CD14-positive monocyte (primary cell): ENCODE data around the gene GRB14. TPM values are rescaled to one million over a fixed set of nuclear protein-coding genes. Genes with fewer than 3 reads are reported as not detected.

Experiments used
- DNase-seq, 3 donors: peaks; one replicate each; pipeline ENCODE4 v3.0.0-alpha.2; 2011 to 2022
- H2AFZ ChIP-seq: 2 replicates; pipeline ENCODE4 v1.6.0; 2012; ENCODE audit warnings: mild to moderate bottlenecking, low read depth, low read length, inconsistent platforms; ENCODE audit not compliant: insufficient read depth, poor library complexity, severe bottlenecking
- H3K27ac ChIP-seq, 2 donors: 1 replicate in 1 of 2; 2 replicates in 1 of 2; pipeline ENCODE4 v1.5.1; 2012 to 2013; ENCODE audit warnings: low read length in 2 of 2, control low read depth in 1 of 2, inconsistent platforms in 1 of 2, low read depth in 1 of 2, mild to moderate bottlenecking in 1 of 2
- H3K27me3 ChIP-seq, 2 donors: one replicate each; pipeline versions ENCODE4 v1.6.0 to v1.6.1; 2011 to 2013; ENCODE audit warnings: low read length in 2 of 2; ENCODE audit not compliant: control insufficient read depth in 2 of 2, insufficient read depth in 2 of 2
- H3K36me3 ChIP-seq, 2 donors: replicated peaks in 1 of 2; 1 replicate in 1 of 2; 2 replicates in 1 of 2; pipeline versions ENCODE4 v1.5.1 to v1.6.1; 2012 to 2013; ENCODE audit warnings: low read length in 2 of 2, control low read depth in 1 of 2, inconsistent platforms in 1 of 2, mild to moderate bottlenecking in 1 of 2; ENCODE audit not compliant: insufficient read depth in 2 of 2, control insufficient read depth in 1 of 2
- H3K4me1 ChIP-seq, 2 donors: 1 replicate in 1 of 2; 2 replicates in 1 of 2; pipeline versions ENCODE4 v1.5.1 to v1.6.1; 2012 to 2013; ENCODE audit warnings: low read length in 2 of 2, control low read depth in 1 of 2, inconsistent platforms in 1 of 2, mild to moderate bottlenecking in 1 of 2, moderate library complexity in 1 of 2; ENCODE audit not compliant: insufficient read depth in 2 of 2, control insufficient read depth in 1 of 2
- H3K4me2 ChIP-seq: replicated peaks from 2 replicates; pipeline ENCODE3; 2012; ENCODE audit warnings: low read length, moderate library complexity, mild to moderate bottlenecking; ENCODE audit not compliant: poor library complexity, severe bottlenecking; ENCODE audit errors: extremely low read depth
- H3K4me3 ChIP-seq, 3 experiments: fragments of 200-600 bp in 1 of 3; sonication (generic) in 1 of 3; replicated peaks in 1 of 3; 1 replicate in 2 of 3; 2 replicates in 1 of 3; pipeline ENCODE4 v1.5.1; 2011 to 2013; ENCODE audit warnings: low read length in 3 of 3, mild to moderate bottlenecking in 3 of 3, control low read depth in 2 of 3, low read depth in 2 of 3, inconsistent platforms in 1 of 3, moderate library complexity in 1 of 3
- H3K79me2 ChIP-seq: 2 replicates; pipeline ENCODE4 v1.6.0; 2012; ENCODE audit warnings: mild to moderate bottlenecking, control low read depth, inconsistent platforms, low read length, moderate library complexity; ENCODE audit not compliant: insufficient read depth
- H3K9ac ChIP-seq: 2 replicates; pipeline ENCODE4 v1.6.0; 2017; ENCODE audit warnings: low read length, mild to moderate bottlenecking; ENCODE audit not compliant: insufficient read depth, poor library complexity, severe bottlenecking
- H3K9me3 ChIP-seq, 2 donors: replicated peaks in 1 of 2; 1 replicate in 1 of 2; 2 replicates in 1 of 2; pipeline versions ENCODE4 v1.5.1 to v1.6.1; 2012 to 2013; ENCODE audit warnings: low read length in 2 of 2, control low read depth in 1 of 2; ENCODE audit not compliant: control insufficient read depth in 1 of 2, insufficient read depth in 1 of 2
- H4K20me1 ChIP-seq: 2 replicates; pipeline ENCODE4 v1.6.0; 2012; ENCODE audit warnings: mild to moderate bottlenecking, low read length, control low read depth, moderate library complexity; ENCODE audit not compliant: insufficient read depth
- H3K27ac Mint-ChIP-seq, 7 donors: one replicate each; pipeline ENCODE4 v1.8.0; 2020; ENCODE audit warnings: mild to moderate bottlenecking in 7 of 7, mixed read lengths in 7 of 7, moderate library complexity in 6 of 7, inconsistent platforms in 2 of 7
- H3K27me3 Mint-ChIP-seq, 3 donors: one replicate each; pipeline ENCODE4 v1.8.0; 2021 to 2022; ENCODE audit warnings: low read depth in 3 of 3, mild to moderate bottlenecking in 3 of 3, mixed read lengths in 3 of 3, moderate library complexity in 3 of 3, inconsistent platforms in 1 of 3
- H3K36me3 Mint-ChIP-seq, 2 donors: one replicate each; pipeline ENCODE4 v1.8.0; 2020; ENCODE audit warnings: mixed read lengths in 2 of 2, inconsistent platforms in 1 of 2, mild to moderate bottlenecking in 1 of 2
- H3K4me1 Mint-ChIP-seq: one replicate; pipeline ENCODE4 v1.8.0; 2020; ENCODE audit warnings: mild to moderate bottlenecking, mixed read lengths
- H3K4me3 Mint-ChIP-seq, 2 donors: one replicate each; pipeline ENCODE4 v1.8.0; 2020; ENCODE audit warnings: mild to moderate bottlenecking in 2 of 2, mixed read lengths in 2 of 2, moderate library complexity in 1 of 2
- H3K9me3 Mint-ChIP-seq, 7 donors: one replicate each; pipeline ENCODE4 v1.8.0; 2020 to 2022; ENCODE audit warnings: mixed read lengths in 7 of 7, mild to moderate bottlenecking in 6 of 7, moderate library complexity in 6 of 7, inconsistent platforms in 2 of 7
- CTCF ChIP-seq: fragments of 200-600 bp; IDR thresholded peaks from one replicate; pipeline ENCODE4 v1.8.0; 2022; ENCODE audit warnings: antibody characterized with exemption, mild to moderate bottlenecking
- WGBS: methylation state at CpG from one replicate; pipeline ENCODE4 v1.1.5; 2013; ENCODE audit warnings: missing lambda C conversion rate; ENCODE audit not compliant: insufficient coverage; 5-methylcytosine and 5-hydroxymethylcytosine counted together
- intact Hi-C, 2 donors: fragments of 100-400 bp; cut with micrococcal nuclease; formaldehyde crosslinking; loops; one replicate each; pipeline versions ENCODE4 v1.15.0 to v1.15.1; 2023
- polyA plus RNA-seq, 3 donors: library from polyadenylated mRNA; depleted of rRNA in 1 of 3; unstranded in 2 of 3; stranded (reverse) in 1 of 3; fragments of 300-500 nt in 2 of 3; fragments of >200 nt in 1 of 3; fragmentation: Illumina TruSeq in 2 of 3; gene quantifications; 1 replicate in 2 of 3; 2 replicates in 1 of 3; pipeline ENCODE4 v1.2.3, GENCODE V29; 2012 to 2021

The GRB14 gene
- polyA plus RNA-seq, 3 donors: 0.20 to 0.28 TPM; not detected in 1

GRCh38 chr2:164449706-164450105 is 171.6 kb downstream of the GRB14 start:
- intact Hi-C loops: no loop called here
- H2AFZ ChIP-seq: no peak overlapping the region
- no peak for DNase-seq
- H3K4me3 Mint-ChIP-seq: no peak overlapping the region
- H3K27ac ChIP-seq: no peak overlapping the region
- TF ChIP-seq CTCF: no peak
- no peak overlapping the region for H3K4me2 ChIP-seq
- peaks cover 0 to 1% (median 0%) of the 10 kb centered on the region in 7 donors for H3K9me3 Mint-ChIP-seq
- H3K36me3 Mint-ChIP-seq: no peaks in the 10 kb centered on the region
- H3K27me3 ChIP-seq: no peaks in the 10 kb centered on the region
- H3K4me3 ChIP-seq: no peak overlapping the region
- H3K27ac Mint-ChIP-seq: no peak overlapping the region
- H3K4me1 Mint-ChIP-seq: no peaks in the 10 kb centered on the region
- WGBS: no CpG with 5 or more reads among the region's 5 CpGs
- peaks cover 0 to 1% (median 0%) of the 10 kb centered on the region in 3 donors for H3K27me3 Mint-ChIP-seq
- H3K9ac ChIP-seq: no peak overlapping the region
- H3K79me2 ChIP-seq: no peaks in the 10 kb centered on the region
- no peaks in the 10 kb centered on the region for H3K36me3 ChIP-seq
- H3K4me1 ChIP-seq: no peaks in the 10 kb centered on the region
- no peaks in the 10 kb centered on the region for H4K20me1 ChIP-seq
- no peaks in the 10 kb centered on the region for H3K9me3 ChIP-seq

- Histone ChIP-seq H4K20me1 (no peaks in the 10 kb centered on the region), H3K27ac (no peak overlapping the region), H3K27me3 (no peaks in the 10 kb centered on the region), H3K9ac (no peak overlapping the region), H3K4me1 (no peaks in the 10 kb centered on the region), H3K36me3 (no peaks in the 10 kb centered on the region), H3K9me3 (no peaks in the 10 kb centered on the region), H3K4me2 (no peak overlapping the region), H3K79me2 (no peaks in the 10 kb centered on the region), H2AFZ (no peak overlapping the region), H3K4me3 (no peak overlapping the region)
- intact Hi-C loops: no loop called here
- Mint-ChIP-seq H3K27me3 (no peaks in the 10 kb centered on the region), H3K9me3 (peaks cover 0 to 1% (median 0%) of the 10 kb centered on the region in 7 donors), H3K4me3 (no peak overlapping the region), H3K4me1 (no peaks in the 10 kb centered on the region), H3K36me3 (no peaks in the 10 kb centered on the region), H3K27ac (no peak overlapping the region)
- DNase-seq: no peak
- no CpG with 5 or more reads among the region's 5 CpGs for WGBS
- no peak for TF ChIP-seq CTCF
Observed at GRCh38 chr2:164447660-164448059, 173.6 kb downstream of the GRB14 start.

Other genes with a start within 250 kb of the GRB14 start
- gene COBLL1, start 220.3 kb upstream of the GRB14 start, polyA plus RNA-seq: under 1 TPM; 0.18 to 0.54 (median 0.24) TPM